GM12878 (cell line): ENCODE data around the gene MACROD2. TPM values are rescaled to one million over a fixed set of nuclear protein-coding genes. Genes with fewer than 3 reads are reported as not detected.

Source experiments
- ATAC-seq: fragments of 200-7000 bp; cut with Tn5 transposase; 3 replicates; pipeline ENCODE4 v1.9.1; 2020; ENCODE audit warnings: mild to moderate bottlenecking, moderate library complexity
- BruUV-seq: library from RNA; stranded (reverse); fragments of 400-500 nt; replicated peaks from 2 replicates; lab custom pipeline; 2021; lab: Mats Ljungman, UMichigan
- CTCF ChIA-PET: fragments of 300-600 bp; sonication (Branson Sonifier 250); formaldehyde crosslinking; extraction: SDS; loops from one replicate; lab custom pipeline; 2021; ENCODE audit warnings: inconsistent platforms; lab: Yijun Ruan, JAX
- POLR2A ChIA-PET: fragments of 350-600 bp; formaldehyde crosslinking; extraction: SDS; loops from one replicate; lab custom pipeline; 2021; ENCODE audit warnings: inconsistent platforms; lab: Charles Lee
- RAD21 ChIA-PET: fragments of 300-600 bp; sonication (Branson Sonifier 250); formaldehyde crosslinking; loops from one replicate; lab custom pipeline; 2023; ENCODE audit warnings: antibody characterized with exemption; ENCODE audit not compliant: unreplicated experiment; lab: Charles Lee
- SMC1A ChIA-PET: fragments of 300-600 bp; sonication (Branson Sonifier 250); formaldehyde crosslinking; loops from one replicate; lab custom pipeline; 2023; ENCODE audit not compliant: unreplicated experiment, uncharacterized antibody; lab: Charles Lee
- DNase-seq: peaks from one replicate; pipeline ENCODE4 v3.0.0-alpha.2; 2011; ENCODE audit warnings: low read depth, low spot score
- FAIRE-seq: peaks from 3 replicates; lab custom pipeline; 2011; peaks lifted over from hg19 to GRCh38; lab: Jason Lieb, UNC
- H2AFZ ChIP-seq: 2 replicates; pipeline ENCODE4 v1.6.0; 2011; ENCODE audit warnings: low read depth, low read length, control low read depth; ENCODE audit not compliant: control insufficient read depth
- H3K27ac ChIP-seq: 2 replicates; pipeline ENCODE4 v1.5.1; 2011; ENCODE audit warnings: control low read depth; ENCODE audit not compliant: control insufficient read depth, insufficient read depth
- H3K27me3 ChIP-seq, 2 experiments: replicated peaks in 1 of 2; 2 replicates each; pipeline versions ENCODE4 v1.6.0 to v1.6.1; 2011; ENCODE audit warnings: low read length in 1 of 2; ENCODE audit not compliant: control insufficient read depth in 2 of 2, insufficient read depth in 2 of 2
- H3K36me3 ChIP-seq, 2 experiments: 2 replicates each; pipeline ENCODE4 v1.5.1; 2011; ENCODE audit warnings: low read length in 1 of 2; ENCODE audit not compliant: control insufficient read depth in 2 of 2, insufficient read depth in 2 of 2
- H3K4me1 ChIP-seq: 2 replicates; pipeline ENCODE4 v1.6.1; 2011; ENCODE audit warnings: mild to moderate bottlenecking, low read length, moderate library complexity, mixed read lengths; ENCODE audit not compliant: control insufficient read depth, insufficient read depth
- H3K4me2 ChIP-seq: 2 replicates; pipeline ENCODE4 v1.6.0; 2011; ENCODE audit warnings: control low read depth; ENCODE audit not compliant: control insufficient read depth, insufficient read depth
- H3K4me3 ChIP-seq: fragments of 200-600 bp; sonication (generic); 2 replicates; pipeline ENCODE4 v1.5.1; 2016
- H3K79me2 ChIP-seq: 2 replicates; pipeline ENCODE4 v1.6.0; 2011; ENCODE audit warnings: low read length; ENCODE audit not compliant: control insufficient read depth, insufficient read depth
- H3K9ac ChIP-seq: 2 replicates; pipeline ENCODE4 v1.8.0; 2011; ENCODE audit warnings: low read length, control low read depth, mixed read lengths; ENCODE audit not compliant: control insufficient read depth, insufficient read depth
- H3K9me3 ChIP-seq: replicated peaks from 3 replicates; pipeline ENCODE4 v1.5.1; 2011; ENCODE audit warnings: mild to moderate bottlenecking, low read length; ENCODE audit not compliant: control insufficient read depth, insufficient read depth
- H4K20me1 ChIP-seq: 2 replicates; pipeline ENCODE4 v1.6.0; 2011; ENCODE audit not compliant: control insufficient read depth, insufficient read depth
- CBX3 ChIP-seq: fragments of 200-600 bp; sonication (generic); IDR thresholded peaks from 2 replicates; pipeline ENCODE4 v1.6.1; 2016; ENCODE audit warnings: low read depth, borderline replicate concordance
- CBX5 ChIP-seq: sonication (generic); IDR thresholded peaks from 2 replicates; pipeline ENCODE4 v1.6.1; 2016; ENCODE audit warnings: low read depth, moderate library complexity, mild to moderate bottlenecking, inconsistent platforms
- CHD2 ChIP-seq: IDR thresholded peaks from 2 replicates; pipeline ENCODE4 v1.6.1; 2011; ENCODE audit warnings: low read depth, low read length, improper control_type of control experiment, borderline replicate concordance
- EP300 ChIP-seq, 2 experiments: fragments of 150-350 bp in 1 of 2; IDR thresholded peaks; 2 replicates each; pipeline ENCODE4 v1.6.1; 2011 to 2012; ENCODE audit warnings: low read depth in 2 of 2, low read length in 2 of 2, borderline replicate concordance in 1 of 2, improper control_type of control experiment in 1 of 2, inconsistent platforms in 1 of 2; ENCODE audit not compliant: control insufficient read depth in 1 of 2
- IRF5 ChIP-seq: fragments of 450-650 bp; IDR thresholded peaks from 2 replicates; pipeline ENCODE4 v1.6.1; 2017; ENCODE audit warnings: borderline replicate concordance
- PBX3 ChIP-seq: IDR thresholded peaks from 2 replicates; pipeline ENCODE4 v1.6.1; 2011; ENCODE audit warnings: mild to moderate bottlenecking, low read depth, low read length, moderate library complexity; ENCODE audit not compliant: insufficient replicate concordance
- PKNOX1 ChIP-seq: fragments of 450-650 bp; IDR thresholded peaks from 2 replicates; pipeline ENCODE4 v1.6.1; 2016; ENCODE audit warnings: mild to moderate bottlenecking
- POLR2A ChIP-seq: IDR thresholded peaks from 2 replicates; pipeline ENCODE4 v1.6.1; 2011; ENCODE audit warnings: low read depth, mild to moderate bottlenecking, low read length
- RELB ChIP-seq: fragments of 450-650 bp; IDR thresholded peaks from 2 replicates; pipeline ENCODE4 v1.6.1; 2017; ENCODE audit warnings: low read depth, mild to moderate bottlenecking, moderate library complexity
- TARDBP ChIP-seq: IDR thresholded peaks from 2 replicates; pipeline ENCODE4 v1.6.1; 2016; ENCODE audit warnings: borderline replicate concordance
- WGBS: methylation state at CpG from one replicate; pipeline ENCODE4 v1.1.6; 2016; ENCODE audit warnings: low lambda C conversion rate; ENCODE audit not compliant: insufficient replicate concordance, insufficient coverage; ENCODE audit errors: missing lambda C conversion rate; 5-methylcytosine and 5-hydroxymethylcytosine counted together
- in situ Hi-C: fragments of 300-500 bp; cut with MboI; formaldehyde crosslinking; loops from 9 replicates; pipeline ENCODE4 v1.14.3; 2018; ENCODE audit warnings: mixed read lengths
- intact Hi-C: fragments of 100-400 bp; cut with micrococcal nuclease; formaldehyde crosslinking; loops from one replicate; pipeline ENCODE4 v1.14.2; 2022; ENCODE audit not compliant: unreplicated experiment
- polyA plus RNA-seq, 11 experiments: library from polyadenylated mRNA; depleted of rRNA in 4 of 11; unstranded in 6 of 11; stranded (reverse) in 5 of 11; fragments of >200 nt; fragmentation: Nextera tagmentation in 4 of 11; fragmentation: Illumina TruSeq in 1 of 11; extraction: Ambion mirVana in 4 of 11; extraction: Trizol in 1 of 11; gene quantifications; 1 replicate in 1 of 11; 2 replicates in 10 of 11; pipeline versions ENCODE4 v1.2.1 to v1.2.3, GENCODE V29; 2011 to 2016; ENCODE audit warnings: inconsistent platforms in 2 of 11, missing spikeins in 2 of 11, low read depth in 1 of 11
- total RNA-seq, 4 experiments: library from RNA; depleted of rRNA in 3 of 4; stranded (reverse); fragments of >200 nt in 3 of 4; fragmentation: Illumina TruSeq in 1 of 4; extraction: Trizol in 1 of 4; gene quantifications; 2 replicates each; pipeline versions ENCODE4 v1.2.1 to v1.2.3, GENCODE V29; 2013 to 2021

The MACROD2 gene
- total and polyA plus RNA-seq, 10 of the 15 experiments (the other 5 are each of a cell fraction or from before 2014, with no cell fraction given): 1.1 to 21.5 (median 2.2) TPM

- intact Hi-C loops: no loop called here
- Histone ChIP-seq H3K79me2 (no peaks in the 10 kb centered on the region), H3K9ac (no peak overlapping the region), H3K4me3 (no peak overlapping the region), H4K20me1 (no peaks in the 10 kb centered on the region), H3K9me3 (no peaks in the 10 kb centered on the region; the same call in 2 of the 3 replicates), H3K27me3 (no peaks in the 10 kb centered on the region), H3K4me2 (no peak overlapping the region), H3K4me1 (no peaks in the 10 kb centered on the region), H2AFZ (no peak overlapping the region), H3K36me3 (no peaks in the 10 kb centered on the region), H3K27ac (no peak overlapping the region)
- in situ Hi-C loops: no loop called here
- ATAC-seq: no peak
- CTCF ChIA-PET: no interaction called here
- FAIRE-seq: no peak
- BruUV-seq: no TSS peak
- WGBS: 35% methylated on average over 2 of the region's 2 CpGs
- RAD21 ChIA-PET: interaction anchor here (0.8 kb wide), 1 partner anchor 31 kb away, joined by 3 read pairs; no protein-coding TSS in a partner anchor
- TF ChIP-seq TARDBP: no peak
- no peak for TF ChIP-seq PKNOX1
- TF ChIP-seq PBX3: no peak
- TF ChIP-seq EP300 (IDR thresholded peaks at IDR 0.05; ENCODE audit: borderline replicate concordance in 1 of 2, control insufficient read depth in 1 of 2, low read depth in 2 of 2, low read length in 2 of 2): no peak
- no peak for TF ChIP-seq POLR2A
- no peak for TF ChIP-seq RELB
- no peak for TF ChIP-seq CHD2
- TF ChIP-seq CBX5: no peak
- no peak for TF ChIP-seq CBX3
- TF ChIP-seq IRF5: no peak
- POLR2A ChIA-PET: interaction anchor here (0.7 to 1.3 kb wide), 2 partner anchors 12 to 154 kb away, joined by 3 to 4 read pairs; no protein-coding TSS in a partner anchor
- no peak for DNase-seq
- SMC1A ChIA-PET: interaction anchor here (1.1 to 2.9 kb wide), 2 partner anchors 12 to 17 kb away, joined by 3 to 8 read pairs; no protein-coding TSS in a partner anchor
These were observed 716.3 kb downstream of the MACROD2 start for GRCh38 chr20:14711652-14712051.
